Gastroesophageal sphincter (tissue), 4 donors: ENCODE data around the gene FFAR3. TPM values are rescaled to one million over a fixed set of nuclear protein-coding genes. Genes with fewer than 3 reads are reported as not detected.

ENCODE experiments used
- ATAC-seq: fragments of 150-250 bp; one replicate; pipeline ENCODE4 v1.9.1; 2016; ENCODE audit warnings: mild to moderate bottlenecking, moderate library complexity
- H3K27ac ChIP-seq, 4 donors: fragments of 200-600 bp; sonication (generic) in 3 of 4; 1 replicate in 3 of 4; 2 replicates in 1 of 4; pipeline ENCODE4 v1.5.1; 2016 to 2019
- H3K27me3 ChIP-seq: fragments of 200-600 bp; sonication (generic); one replicate; pipeline ENCODE4 v1.5.1; 2019
- H3K36me3 ChIP-seq, 2 donors: fragments of 200-600 bp; sonication (generic); one replicate each; pipeline ENCODE4 v1.5.1; 2019; ENCODE audit warnings: control low read depth in 1 of 2
- H3K4me1 ChIP-seq, 3 donors: fragments of 200-600 bp; sonication (generic); 1 replicate in 2 of 3; 2 replicates in 1 of 3; pipeline ENCODE4 v1.5.1; 2016 to 2019; ENCODE audit warnings: control low read depth in 2 of 3
- H3K4me3 ChIP-seq, 2 donors: fragments of 200-600 bp; sonication (generic); one replicate each; pipeline ENCODE4 v1.5.1; 2019; ENCODE audit warnings: mild to moderate bottlenecking in 1 of 2, moderate library complexity in 1 of 2
- H3K9me3 ChIP-seq, 3 donors: fragments of 200-600 bp; sonication (generic); one replicate each; pipeline ENCODE4 v1.5.1; 2017 to 2019; ENCODE audit warnings: control low read depth in 2 of 3
- EP300 ChIP-seq: sonication (generic); formaldehyde crosslinking; IDR thresholded peaks from one replicate; pipeline ENCODE4 v1.6.1; 2017; ENCODE audit warnings: antibody characterized with exemption, mild to moderate bottlenecking
- POLR2A ChIP-seq, 2 donors: fragments of 450-650 bp; IDR thresholded peaks; one replicate each; pipeline ENCODE4 v1.6.1; 2017; ENCODE audit warnings: antibody characterized with exemption in 2 of 2, mild to moderate bottlenecking in 2 of 2, moderate library complexity in 1 of 2
- POLR2AphosphoS5 ChIP-seq: sonication (generic); formaldehyde crosslinking; IDR thresholded peaks from one replicate; pipeline ENCODE4 v1.6.1; 2017; ENCODE audit warnings: antibody characterized with exemption
- WGBS, 2 donors: methylation state at CpG; one replicate each; pipeline ENCODE4 v1.1.5; 2018; ENCODE audit warnings: low coverage in 1 of 2; 5-methylcytosine and 5-hydroxymethylcytosine counted together
- total RNA-seq, 4 donors: library from RNA; depleted of rRNA; stranded (reverse); fragments of >200 nt; gene quantifications; one replicate each; pipeline ENCODE4 v1.1.0, GENCODE V29; 2016
- TF ChIP-seq, protein P1 (sequence below), 4 experiments: fragments of 200-600 bp in 2 of 4; fragments of 450-650 bp in 2 of 4; sonication (generic) in 1 of 4; IDR thresholded peaks; one replicate each; pipeline ENCODE4 v1.5.1; 2017 to 2019; ENCODE audit warnings: antibody characterized with exemption in 4 of 4, mild to moderate bottlenecking in 2 of 4, moderate library complexity in 2 of 4

Gene FFAR3
- total RNA-seq, 4 donors from 2014 or later: 0.13 TPM; not detected in 3

- no peaks in the 10 kb centered on the region for H3K36me3 ChIP-seq
- WGBS, 2 donors: 65 to 70% methylated on average over 3 to 5 of the region's 6 CpGs
- H3K4me1 ChIP-seq: no peaks in the 10 kb centered on the region
- no peak overlapping the region for H3K4me3 ChIP-seq
- no peaks in the 10 kb centered on the region for H3K9me3 ChIP-seq
- H3K27ac ChIP-seq: no peak overlapping the region
- H3K27me3 ChIP-seq: peaks cover 23% of the 10 kb centered on the region
- no peak for ATAC-seq
- no peak for TF ChIP-seq EP300
- TF ChIP-seq POLR2AphosphoS5: no peak
- TF ChIP-seq, protein P1, sequence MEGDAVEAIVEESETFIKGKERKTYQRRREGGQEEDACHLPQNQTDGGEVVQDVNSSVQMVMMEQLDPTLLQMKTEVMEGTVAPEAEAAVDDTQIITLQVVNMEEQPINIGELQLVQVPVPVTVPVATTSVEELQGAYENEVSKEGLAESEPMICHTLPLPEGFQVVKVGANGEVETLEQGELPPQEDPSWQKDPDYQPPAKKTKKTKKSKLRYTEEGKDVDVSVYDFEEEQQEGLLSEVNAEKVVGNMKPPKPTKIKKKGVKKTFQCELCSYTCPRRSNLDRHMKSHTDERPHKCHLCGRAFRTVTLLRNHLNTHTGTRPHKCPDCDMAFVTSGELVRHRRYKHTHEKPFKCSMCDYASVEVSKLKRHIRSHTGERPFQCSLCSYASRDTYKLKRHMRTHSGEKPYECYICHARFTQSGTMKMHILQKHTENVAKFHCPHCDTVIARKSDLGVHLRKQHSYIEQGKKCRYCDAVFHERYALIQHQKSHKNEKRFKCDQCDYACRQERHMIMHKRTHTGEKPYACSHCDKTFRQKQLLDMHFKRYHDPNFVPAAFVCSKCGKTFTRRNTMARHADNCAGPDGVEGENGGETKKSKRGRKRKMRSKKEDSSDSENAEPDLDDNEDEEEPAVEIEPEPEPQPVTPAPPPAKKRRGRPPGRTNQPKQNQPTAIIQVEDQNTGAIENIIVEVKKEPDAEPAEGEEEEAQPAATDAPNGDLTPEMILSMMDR (IDR thresholded peaks at IDR 0.05): no peak
- TF ChIP-seq POLR2A (IDR thresholded peaks at IDR 0.05): no peak
These were observed 31.1 kb downstream of the FFAR3 start for GRCh38 chr19:35389192-35389861.

DNA sequence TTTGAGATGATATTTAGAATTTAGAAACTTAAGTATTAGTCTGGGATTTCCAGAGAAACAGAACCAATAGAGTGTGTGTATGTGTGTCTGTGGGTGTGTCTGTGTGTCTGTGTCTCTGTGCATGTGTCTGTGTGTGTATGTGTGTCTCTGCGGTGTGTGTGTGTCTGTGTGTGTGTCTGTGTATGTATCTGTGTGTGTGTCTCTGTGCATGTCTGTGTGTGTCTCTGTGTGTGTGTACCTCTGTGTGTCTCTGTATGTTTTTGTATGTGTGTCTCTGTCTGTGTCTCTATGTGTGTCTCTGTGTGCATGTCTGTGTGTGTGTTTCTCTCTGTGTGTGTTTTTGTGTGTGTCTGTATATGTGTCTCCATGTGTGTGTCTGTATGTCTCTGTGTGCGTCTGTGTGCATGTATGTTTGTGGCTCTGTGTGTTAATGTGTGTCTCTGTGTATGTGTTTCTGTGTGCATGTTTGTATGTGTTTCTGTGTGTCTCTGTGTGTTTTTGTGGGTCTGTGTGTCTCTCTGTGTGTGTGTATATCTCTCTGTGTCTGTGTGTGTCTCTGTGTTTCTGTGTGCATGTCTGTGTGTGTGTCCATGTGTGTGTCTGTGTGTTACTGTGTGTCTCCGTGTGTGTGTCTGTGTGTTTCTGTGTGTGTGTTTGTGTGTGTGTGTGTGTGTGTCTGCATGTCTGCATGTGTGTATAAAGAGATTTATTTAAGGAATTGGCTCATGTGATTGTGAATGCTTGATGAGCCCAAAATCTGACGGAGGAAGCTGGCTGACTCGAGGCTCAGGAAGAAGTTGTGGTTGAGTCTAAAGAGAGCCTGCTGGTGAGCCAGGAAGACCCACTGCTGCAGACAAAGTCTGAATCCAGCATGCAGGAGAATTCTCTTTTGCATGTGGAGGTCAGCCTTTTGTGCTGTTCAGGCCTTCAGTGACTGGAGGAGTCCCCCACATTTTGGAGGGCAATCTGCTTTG, 34.8 kb downstream of the FFAR3 start:
- ATAC-seq: no peak
- Histone ChIP-seq H3K4me1 (no peaks in the 10 kb centered on the region), H3K27me3 (peaks cover 18% of the 10 kb centered on the region), H3K36me3 (no peaks in the 10 kb centered on the region), H3K4me3 (no peak overlapping the region), H3K9me3 (no peaks in the 10 kb centered on the region), H3K27ac (no peak overlapping the region)
- TF ChIP-seq EP300 (no peak), POLR2AphosphoS5 (no peak), POLR2A (IDR thresholded peaks at IDR 0.05) (no peak)
- TF ChIP-seq, protein P1 (IDR thresholded peaks at IDR 0.05): no peak
- 52 to 100% methylated on average over 2 to 5 of the region's 5 CpGs for WGBS, 2 donors

GRCh38 chr19:35395382-35396199, 37.3 kb downstream of the FFAR3 start:
- Histone ChIP-seq H3K4me3 (no peak overlapping the region), H3K9me3 (no peaks in the 10 kb centered on the region), H3K36me3 (no peaks in the 10 kb centered on the region), H3K27me3 (peaks cover 27% of the 10 kb centered on the region), H3K4me1 (no peaks in the 10 kb centered on the region), H3K27ac (no peak overlapping the region)
- no peak for ATAC-seq
- no peak for TF ChIP-seq EP300
- 29 to 37% methylated on average over 11 to 13 of the region's 19 CpGs for WGBS, 2 donors

DNA sequence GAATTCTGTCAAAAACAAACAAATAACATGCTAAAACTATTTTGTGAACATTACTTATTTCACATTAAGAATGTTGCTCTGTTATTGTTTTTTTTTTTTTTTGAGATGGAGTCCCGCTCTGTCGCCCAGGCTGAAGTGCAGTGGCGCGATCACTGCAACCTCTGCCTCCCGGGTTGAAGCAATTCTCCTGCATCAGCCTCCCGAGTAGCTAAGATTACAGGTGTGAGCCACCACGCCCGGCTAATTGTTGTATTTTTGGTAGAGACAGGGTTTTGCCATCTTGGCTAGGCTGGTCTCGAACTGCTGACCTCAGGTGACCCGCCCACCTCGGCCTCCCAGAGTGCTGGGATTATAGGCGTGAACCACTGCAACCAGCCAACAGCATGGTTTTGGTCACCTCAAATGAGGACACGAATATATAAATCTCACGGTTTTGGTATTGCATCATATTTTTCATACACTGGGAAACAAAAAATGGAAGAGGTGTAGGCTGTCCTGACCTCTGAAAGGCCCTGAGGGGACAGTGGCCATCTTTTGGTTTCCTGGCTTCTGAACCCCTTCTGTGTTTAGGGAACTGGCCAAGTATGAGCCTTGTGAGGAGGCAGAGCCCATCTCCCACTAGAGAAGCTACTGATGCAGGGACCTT, 38.1 kb downstream of the FFAR3 start:
- H3K4me3 ChIP-seq: no peak overlapping the region
- WGBS, 2 donors: 65 to 91% methylated on average over 4 to 9 of the region's 14 CpGs
- H3K36me3 ChIP-seq: no peaks in the 10 kb centered on the region
- H3K4me1 ChIP-seq: no peaks in the 10 kb centered on the region
- ATAC-seq: no peak
- no peaks in the 10 kb centered on the region for H3K9me3 ChIP-seq
- peaks cover 27% of the 10 kb centered on the region for H3K27me3 ChIP-seq
- no peak overlapping the region for H3K27ac ChIP-seq
- no peak for TF ChIP-seq EP300
- no peak for TF ChIP-seq POLR2A (IDR thresholded peaks at IDR 0.05)
- TF ChIP-seq, protein P1 (IDR thresholded peaks at IDR 0.05): no peak
- TF ChIP-seq POLR2AphosphoS5: no peak
